Measurements from ENCODE around the gene GNAI2.

GNAI2 gene

DNA sequence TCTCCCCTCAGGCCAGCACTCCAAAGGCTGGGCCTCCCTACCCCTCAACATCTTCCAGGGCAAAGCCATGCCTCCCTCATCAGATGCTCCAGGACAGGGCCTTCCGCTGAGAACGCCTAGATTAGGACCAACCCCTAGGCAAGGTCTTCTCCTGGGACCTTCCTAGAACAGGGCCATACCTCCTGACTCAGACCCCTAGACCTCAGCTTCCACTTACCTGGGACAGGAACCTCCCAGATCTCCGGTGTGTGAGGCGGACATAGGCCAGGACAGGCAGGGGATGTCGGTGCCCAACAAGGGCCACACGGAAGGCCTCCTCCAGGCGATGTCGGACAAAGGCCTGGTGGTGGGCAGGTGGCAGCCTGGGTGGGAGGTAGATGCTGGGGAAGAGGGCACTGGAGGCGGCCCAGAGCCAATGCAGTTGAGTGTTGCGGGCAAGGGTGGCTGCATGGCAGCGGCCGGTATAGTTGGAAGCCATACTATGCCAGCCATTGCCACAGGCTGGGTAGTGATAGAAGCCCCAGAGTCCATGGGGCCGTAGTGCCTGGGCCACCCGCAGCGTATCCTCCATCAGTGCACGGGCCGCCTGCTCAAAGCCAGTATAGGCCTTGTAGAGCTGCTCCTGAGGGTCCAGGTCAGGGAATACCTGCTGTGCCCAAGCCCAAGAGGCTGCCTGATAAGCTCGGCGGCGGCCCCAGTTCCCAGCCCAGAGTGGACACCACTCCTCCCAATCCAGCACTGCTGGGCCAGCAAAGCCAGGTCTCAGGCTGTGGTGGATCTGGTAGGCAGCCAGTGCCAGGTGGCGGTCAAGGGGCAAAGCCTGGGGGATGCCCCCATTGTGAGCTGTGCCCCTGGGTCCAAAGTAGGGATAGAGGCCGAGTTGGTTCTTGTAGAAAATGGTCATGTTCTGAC lies 58.7 kb downstream of the GNAI2 start:
- in situ Hi-C loops (cut with HindIII; ENCODE audit: low sequenced_read_pairs): no loop called here

GRCh38 chr3:50295553-50296431 lies 59.8 kb downstream of the GNAI2 start:
- in situ Hi-C loops (cut with HindIII; ENCODE audit: low sequenced_read_pairs): no loop called here

- in situ Hi-C loops (cut with HindIII; ENCODE audit: low sequenced_read_pairs): no loop called here
Observed at GRCh38 chr3:50296721-50297383, 60.8 kb downstream of the GNAI2 start.

DNA sequence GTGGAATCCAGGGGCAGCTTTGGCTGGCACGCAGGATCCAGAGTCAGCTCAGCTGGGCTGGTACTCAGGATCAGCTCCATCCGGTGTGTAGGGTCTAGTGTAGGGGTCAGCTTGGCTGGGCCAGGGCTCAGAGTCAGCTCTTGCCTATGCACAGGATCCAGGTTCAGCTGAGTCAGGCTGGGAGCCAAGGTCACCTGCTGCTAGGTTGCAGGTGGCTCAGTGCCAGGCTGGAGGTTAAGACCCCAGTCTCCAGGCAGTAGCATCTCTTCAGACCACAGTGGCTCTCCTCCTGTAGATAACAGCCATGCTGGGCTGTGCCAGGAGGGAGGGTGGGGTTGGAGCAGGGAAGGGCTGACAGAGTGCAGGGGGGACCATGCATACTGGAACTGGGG lies 61.4 kb downstream of the GNAI2 start:
- in situ Hi-C loops (cut with HindIII; ENCODE audit: low sequenced_read_pairs): no loop called here

- in situ Hi-C loops (cut with HindIII; ENCODE audit: low sequenced_read_pairs): no loop called here
Observed at GRCh38 chr3:50297896-50298725, 62.1 kb downstream of the GNAI2 start.

GRCh38 chr3:50298836-50299637 lies 63.0 kb downstream of the GNAI2 start, which contains the start of the genes HYAL3 and NAA80:
TSS of gene HYAL3 (minus strand) at chr3:50299405. CDS start at chr3:50295602, 3,803 bp downstream.
TSS of gene NAA80 (minus strand) at chr3:50299405. CDS start at chr3:50297463, 1,942 bp downstream.
- in situ Hi-C loops (cut with HindIII; ENCODE audit: low sequenced_read_pairs): no loop called here

DNA sequence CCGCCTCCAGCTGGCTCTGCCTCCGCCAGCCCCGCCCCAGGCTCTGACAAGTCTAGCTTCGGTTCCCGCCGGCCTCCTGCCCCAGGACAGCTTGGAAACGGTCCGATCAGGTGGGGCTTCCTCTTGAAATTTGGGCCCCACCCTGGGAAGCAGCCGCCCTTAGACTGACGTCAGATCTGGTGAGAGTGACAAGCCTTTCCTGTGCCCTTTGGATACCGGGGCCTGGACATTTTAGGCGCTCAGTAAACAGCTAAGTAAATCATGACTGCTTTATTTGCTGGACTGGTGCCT lies 63.6 kb downstream of the GNAI2 start:
- in situ Hi-C loops (cut with HindIII; ENCODE audit: low sequenced_read_pairs): no loop called here

DNA sequence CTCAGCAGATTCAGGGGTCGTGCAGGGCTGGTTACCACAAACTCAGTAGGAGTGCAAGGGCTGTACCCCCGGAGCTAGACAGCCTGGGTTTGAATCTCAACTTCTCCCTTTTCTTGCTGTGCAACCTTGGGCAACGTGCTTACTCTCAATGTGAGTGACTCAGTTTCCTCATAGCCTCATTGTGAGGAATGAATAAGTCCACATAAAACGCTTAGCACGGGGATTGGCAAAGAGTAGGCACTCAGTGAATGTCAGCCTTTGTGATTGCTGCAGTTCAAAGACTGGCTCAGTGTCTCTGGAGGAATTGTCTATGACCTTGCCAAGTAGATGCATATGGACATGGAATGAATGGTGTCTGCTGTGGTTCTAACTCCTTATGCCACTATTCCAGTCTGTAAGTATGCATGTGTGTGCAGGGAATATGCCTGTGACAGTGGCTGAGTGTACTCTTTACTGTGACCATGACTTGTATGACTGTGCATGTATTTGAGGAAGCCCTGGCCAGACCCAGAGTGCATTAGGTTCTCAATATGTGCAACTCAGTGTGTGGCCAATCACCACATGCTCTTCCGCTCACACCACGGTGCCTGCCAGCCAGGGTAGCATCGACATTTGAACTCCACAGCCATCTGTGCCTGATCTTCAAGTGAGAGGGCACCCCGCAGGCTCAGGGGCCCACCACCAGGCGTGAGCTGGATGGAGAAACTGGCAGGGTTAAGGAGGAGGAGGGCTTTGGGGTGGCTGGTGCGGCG lies 64.1 kb downstream of the GNAI2 start:
- in situ Hi-C loops (cut with HindIII; ENCODE audit: low sequenced_read_pairs): no loop called here

DNA sequence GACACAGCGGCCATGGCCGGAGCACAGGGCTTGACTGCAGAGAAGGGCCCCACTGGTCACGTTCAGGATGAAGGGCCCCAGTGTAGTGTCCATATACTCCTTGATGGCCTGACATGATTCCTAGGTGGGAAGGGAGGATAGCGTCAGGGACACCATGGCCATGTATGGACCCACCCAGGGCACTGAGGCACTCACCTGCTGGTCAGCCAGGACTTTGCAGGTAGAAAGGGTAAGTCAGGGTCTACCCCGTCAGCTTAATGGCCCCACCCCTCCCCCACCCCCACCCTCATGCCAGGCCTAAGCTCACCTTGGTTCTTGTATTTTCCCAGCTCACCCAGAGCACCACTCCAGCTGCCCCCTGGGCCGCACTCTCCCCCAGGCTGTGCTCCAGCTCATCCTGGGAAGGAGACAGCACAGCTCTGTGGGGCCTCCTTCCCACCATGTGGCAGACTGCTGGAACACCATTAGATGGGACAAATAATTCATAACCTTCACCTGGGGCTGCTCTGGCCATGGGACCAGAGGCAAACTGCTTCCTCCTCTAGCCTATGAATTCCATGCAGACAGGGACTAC lies 64.8 kb downstream of the GNAI2 start:
- in situ Hi-C loops (cut with HindIII; ENCODE audit: low sequenced_read_pairs): no loop called here

GRCh38 chr3:50302095-50303012 lies 66.3 kb downstream of the GNAI2 start:
- in situ Hi-C loops (cut with HindIII; ENCODE audit: low sequenced_read_pairs): no loop called here

DNA sequence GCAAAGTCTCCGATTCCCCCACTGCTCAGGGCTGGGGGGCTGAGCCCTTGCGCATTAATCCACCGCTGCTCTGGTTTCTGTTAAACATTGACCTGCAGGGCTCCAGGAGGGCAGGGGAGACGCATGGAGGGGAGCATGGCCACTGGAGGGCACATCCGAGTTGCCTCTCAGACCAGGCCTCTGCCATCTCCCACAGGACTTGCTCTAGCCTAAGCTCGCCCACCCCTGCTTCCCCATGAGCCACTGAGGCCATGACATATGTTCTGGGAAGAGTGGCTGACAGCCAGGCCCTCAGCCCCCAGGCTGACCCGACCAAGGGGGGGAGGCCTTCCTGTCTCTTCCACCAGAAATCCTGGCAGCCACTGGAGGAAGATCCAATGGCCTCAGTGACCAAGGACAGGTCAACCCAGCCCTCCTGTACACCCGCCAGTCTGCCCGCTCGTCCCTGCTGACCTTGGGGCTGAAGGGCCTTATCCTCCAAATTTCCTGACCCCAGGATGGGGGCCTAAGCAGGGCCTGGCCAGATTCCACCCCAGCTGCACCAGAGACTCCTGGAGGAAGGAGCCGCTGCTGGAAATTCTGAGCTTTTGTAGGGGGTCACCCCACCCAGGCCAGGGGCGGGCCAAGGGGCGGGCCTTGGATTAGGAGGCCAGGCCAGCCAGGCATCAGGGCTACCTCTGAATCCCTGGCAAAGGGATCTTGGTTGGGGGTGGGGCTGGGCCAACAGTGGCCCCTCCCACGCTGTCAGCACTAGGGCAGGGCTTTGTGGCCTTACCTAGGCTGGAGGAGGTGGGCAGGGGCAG lies 67.2 kb downstream of the GNAI2 start, which contains the start of gene HYAL1:
HYAL1 (minus strand) TSS at position 562 of the 803 bp plus-strand sequence. CDS start 618 bp downstream, outside the sequence.
- in situ Hi-C loops (cut with HindIII; ENCODE audit: low sequenced_read_pairs): no loop called here

DNA sequence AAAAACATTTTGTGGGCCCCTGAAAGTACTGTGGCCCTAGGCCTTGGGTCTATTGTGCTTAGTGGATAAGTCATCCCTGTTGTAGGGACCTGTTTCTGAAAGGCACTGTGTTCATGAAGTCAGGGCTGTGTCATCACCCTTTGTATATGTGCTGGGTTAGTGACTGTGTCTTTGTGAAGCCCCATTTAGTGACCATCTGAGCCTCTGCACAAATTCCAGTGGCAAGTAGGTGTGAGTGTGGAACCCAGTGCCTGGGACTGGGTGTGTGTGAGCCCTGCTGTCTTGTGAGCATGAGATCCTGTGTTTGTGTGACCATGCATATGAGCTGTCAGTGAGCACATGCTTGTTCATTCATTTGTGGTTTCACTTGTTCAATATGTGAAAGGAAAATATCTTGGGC lies 68.6 kb downstream of the GNAI2 start:
- in situ Hi-C loops (cut with HindIII; ENCODE audit: low sequenced_read_pairs): no loop called here

Measured in DLD1 (cell line).